RWPE2 (cell line): ENCODE measurements around the gene NMT2.
A peak's percentile ranks its signal among the peaks of the same experiment; 100 is the strongest.

ENCODE experiments used
- ATAC-seq: fragments of 200-7000 bp; cut with Tn5 transposase; 3 replicates; pipeline ENCODE4 v1.9.1; 2021; ENCODE audit warnings: low read depth
- DNase-seq: peaks from one replicate; pipeline ENCODE4 v3.0.0-alpha.2; 2020; ENCODE audit warnings: low spot score
- H3K27ac ChIP-seq: fragments of 450-650 bp; 2 replicates; pipeline ENCODE4 v1.5.1; 2017; ENCODE audit warnings: mild to moderate bottlenecking; ENCODE audit not compliant: poor library complexity, severe bottlenecking
- H3K27me3 ChIP-seq: fragments of 250-450 bp; sonication (Bioruptor Pico); 2 replicates; pipeline ENCODE4 v1.5.1; 2021; ENCODE audit warnings: mild to moderate bottlenecking, moderate library complexity; ENCODE audit not compliant: insufficient read depth, poor library complexity, severe bottlenecking
- H3K36me3 ChIP-seq: fragments of 250-450 bp; sonication (Bioruptor Pico); 2 replicates; pipeline ENCODE4 v1.5.1; 2020; ENCODE audit warnings: low read depth, mild to moderate bottlenecking, moderate library complexity
- H3K4me1 ChIP-seq: fragments of 250-450 bp; sonication (Bioruptor Pico); 2 replicates; pipeline ENCODE4 v1.5.1; 2021; ENCODE audit warnings: mild to moderate bottlenecking, moderate library complexity; ENCODE audit not compliant: insufficient read depth, poor library complexity, severe bottlenecking
- H3K4me3 ChIP-seq: fragments of 250-450 bp; sonication (Bioruptor Pico); 2 replicates; pipeline ENCODE4 v1.5.1; 2021; ENCODE audit warnings: mild to moderate bottlenecking, moderate library complexity; ENCODE audit not compliant: severe bottlenecking
- H3K9me3 ChIP-seq: fragments of 250-450 bp; sonication (Bioruptor Pico); 2 replicates; pipeline ENCODE4 v1.5.1; 2021; ENCODE audit warnings: mild to moderate bottlenecking, moderate library complexity; ENCODE audit not compliant: severe bottlenecking
- CTCF ChIP-seq: fragments of 450-650 bp; IDR thresholded peaks from one replicate; pipeline ENCODE4 v1.5.1; 2017; ENCODE audit warnings: mild to moderate bottlenecking, moderate library complexity; ENCODE audit not compliant: poor library complexity, severe bottlenecking

Gene NMT2

GRCh38 chr10:15172306-15172840, 3.9 kb upstream of the NMT2 start:
- TF ChIP-seq CTCF: no peak
- H3K36me3 ChIP-seq: no peaks in the 10 kb centered on the region
- H3K4me1 ChIP-seq: peaks cover 10% of the 10 kb centered on the region
- H3K9me3 ChIP-seq: no peaks in the 10 kb centered on the region
- no peaks in the 10 kb centered on the region for H3K27me3 ChIP-seq
- no peak overlapping the region for H3K27ac ChIP-seq
- no peak overlapping the region for H3K4me3 ChIP-seq
- ATAC-seq: peak; percentile 38
- DNase-seq: no peak

GRCh38 chr10:15169555-15170401, 1.3 kb upstream of the NMT2 start:
- no peak for DNase-seq

GRCh38 chr10:15168786-15169554, 477 bp upstream of the NMT2 start:
- Histone ChIP-seq H3K27ac (no peak overlapping the region), H3K4me1 (peaks cover 10% of the 10 kb centered on the region), H3K36me3 (no peaks in the 10 kb centered on the region; the same call in 1 of the 2 replicates), H3K4me3 (no peak overlapping the region), H3K27me3 (no peaks in the 10 kb centered on the region), H3K9me3 (peaks cover 3% of the 10 kb centered on the region)
- no peak for TF ChIP-seq CTCF
- ATAC-seq (peak; percentile 67), DNase-seq (peak; percentile 95)

More at GRCh38 chr10:15169555-15170401, 1.3 kb upstream of the NMT2 start:
- no peak overlapping the region for H3K4me3 ChIP-seq
- H3K27ac ChIP-seq: no peak overlapping the region
- H3K9me3 ChIP-seq: peaks cover 3% of the 10 kb centered on the region
- no peak for ATAC-seq
- no peaks in the 10 kb centered on the region for H3K27me3 ChIP-seq
- no peak for TF ChIP-seq CTCF
- H3K4me1 ChIP-seq: peaks cover 10% of the 10 kb centered on the region
- H3K36me3 ChIP-seq: no peaks in the 10 kb centered on the region; the same call in 1 of the 2 replicates

GRCh38 chr10:15167411-15168290, 842 bp downstream of the NMT2 start:
- no peak for DNase-seq
- ATAC-seq: peak; percentile 69
- Histone ChIP-seq H3K27me3 (no peaks in the 10 kb centered on the region), H3K4me3 (peak overlapping the region; percentile 97), H3K27ac (peak overlapping the region; percentile 51), H3K4me1 (peaks cover 8% of the 10 kb centered on the region), H3K36me3 (no peaks in the 10 kb centered on the region; the same call in 1 of the 2 replicates), H3K9me3 (peaks cover 3% of the 10 kb centered on the region)
- peak; percentile 33 for TF ChIP-seq CTCF
